Large intestine (tissue), 3 donors: ENCODE results near the gene CAMK2D. TPM values are rescaled to one million over a fixed set of nuclear protein-coding genes. Genes with fewer than 3 reads are reported as not detected.

Experiments
- DNase-seq, 2 donors: peaks; one replicate each; pipeline versions ENCODE4 v3.0.0 to v3.0.0-alpha.2; 2013
- H3K27ac ChIP-seq: one replicate; pipeline ENCODE4 v1.5.1; 2013; ENCODE audit warnings: low read length
- H3K27me3 ChIP-seq: 2 replicates; pipeline ENCODE4 v1.6.1; 2013; ENCODE audit warnings: low read length; ENCODE audit not compliant: control insufficient read depth, insufficient read depth
- H3K36me3 ChIP-seq: 2 replicates; pipeline ENCODE4 v1.6.1; 2013; ENCODE audit warnings: low read length; ENCODE audit not compliant: control insufficient read depth, insufficient read depth
- H3K4me1 ChIP-seq: one replicate; pipeline ENCODE4 v1.6.1; 2013; ENCODE audit warnings: low read length; ENCODE audit not compliant: control insufficient read depth, insufficient read depth
- H3K4me3 ChIP-seq: one replicate; pipeline ENCODE4 v1.5.1; 2013; ENCODE audit warnings: low read length
- H3K9me3 ChIP-seq: one replicate; pipeline ENCODE4 v1.6.1; 2013; ENCODE audit warnings: mild to moderate bottlenecking, low read depth, low read length, moderate library complexity; ENCODE audit not compliant: control insufficient read depth
- WGBS: methylation state at CpG from one replicate; pipeline ENCODE4 v1.1.5; 2013; ENCODE audit warnings: low lambda C conversion rate; ENCODE audit not compliant: insufficient coverage; 5-methylcytosine and 5-hydroxymethylcytosine counted together
- polyA plus RNA-seq: library from polyadenylated mRNA; unstranded; fragments of 120-200 nt; gene quantifications from one replicate; pipeline ENCODE4 v1.2.1, GENCODE V29; 2013

Gene CAMK2D
- polyA plus RNA-seq, 1 donor = 67.7 TPM

DNA sequence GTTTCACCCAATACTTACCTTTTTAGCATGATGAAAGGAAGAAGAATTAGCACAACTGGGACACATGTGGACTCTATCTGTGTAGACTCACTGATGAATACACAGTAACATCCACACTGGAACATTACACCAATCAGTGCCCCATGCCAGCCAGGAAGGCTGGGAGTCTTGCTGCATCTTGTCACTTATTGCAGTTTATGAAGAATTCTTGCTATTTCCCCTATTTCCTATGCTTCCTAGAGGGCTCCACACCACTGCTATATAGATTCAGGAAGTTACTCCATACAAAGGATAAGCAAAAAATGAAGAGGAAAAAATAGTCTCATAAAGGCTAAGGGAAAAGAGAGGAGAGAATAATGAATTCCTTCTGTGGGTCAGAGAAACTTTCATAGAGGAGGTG lies 201.0 kb downstream of the CAMK2D start:
- Histone ChIP-seq H3K27ac (no peak overlapping the region), H3K4me1 (no peaks in the 10 kb centered on the region), H3K9me3 (no peaks in the 10 kb centered on the region), H3K27me3 (no peaks in the 10 kb centered on the region), H3K36me3 (peaks cover 2% of the 10 kb centered on the region), H3K4me3 (no peak overlapping the region)
- DNase-seq = no peak

GRCh38 chr4:113559947-113560346 lies 201.6 kb downstream of the CAMK2D start:
- no peaks in the 10 kb centered on the region for H3K27me3 ChIP-seq
- no peak for DNase-seq
- H3K27ac ChIP-seq = no peak overlapping the region
- H3K36me3 ChIP-seq = peaks cover under 1% of the 10 kb centered on the region
- WGBS = 100% methylated on average over 2 of the region's 5 CpGs
- no peaks in the 10 kb centered on the region for H3K9me3 ChIP-seq
- no peak overlapping the region for H3K4me3 ChIP-seq
- no peaks in the 10 kb centered on the region for H3K4me1 ChIP-seq

GRCh38 chr4:113556382-113557134 lies 205.0 kb downstream of the CAMK2D start:
- no peak for DNase-seq
- no peak overlapping the region for H3K27ac ChIP-seq
- H3K36me3 ChIP-seq = no peaks in the 10 kb centered on the region
- H3K4me3 ChIP-seq = no peak overlapping the region
- H3K9me3 ChIP-seq = no peaks in the 10 kb centered on the region
- WGBS = 100% methylated on average over 1 of the region's 4 CpGs
- H3K4me1 ChIP-seq = no peaks in the 10 kb centered on the region
- H3K27me3 ChIP-seq = no peaks in the 10 kb centered on the region

- peak in 1 of 2 donors; percentile 18 for DNase-seq
- H3K27ac ChIP-seq = no peak overlapping the region
- no CpG with 5 or more reads among the region's 5 CpGs for WGBS
These were observed 205.7 kb downstream of the CAMK2D start for GRCh38 chr4:113555868-113556267.

DNA sequence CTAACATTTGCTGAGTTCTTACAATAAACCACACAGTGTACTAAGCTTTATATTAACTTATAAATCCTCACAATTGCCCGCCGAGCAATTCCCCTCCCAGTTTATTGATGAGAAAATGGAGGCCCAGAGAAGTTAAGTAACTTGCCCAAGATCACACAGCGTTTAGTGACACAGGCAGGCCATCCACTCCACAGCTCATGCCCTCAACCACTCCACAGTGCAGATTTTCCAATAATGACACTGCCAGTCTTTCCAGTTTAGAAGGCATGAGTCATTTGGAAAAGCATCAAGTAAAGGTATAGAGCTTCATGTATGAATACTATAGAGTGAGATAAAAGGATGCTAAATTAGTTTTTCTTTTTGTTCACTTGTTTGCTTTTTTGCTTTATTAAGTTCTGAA lies 208.5 kb downstream of the CAMK2D start:
- Histone ChIP-seq H3K4me3 (no peak overlapping the region), H3K27me3 (no peaks in the 10 kb centered on the region), H3K4me1 (peaks cover 9% of the 10 kb centered on the region), H3K36me3 (peaks cover 7% of the 10 kb centered on the region), H3K27ac (no peak overlapping the region), H3K9me3 (no peaks in the 10 kb centered on the region)
- DNase-seq = no peak
- no CpG with 5 or more reads among the region's 3 CpGs for WGBS

More at GRCh38 chr4:113555868-113556267, 205.7 kb downstream of the CAMK2D start:
- Histone ChIP-seq H3K36me3 (peaks cover 3% of the 10 kb centered on the region), H3K27me3 (no peaks in the 10 kb centered on the region), H3K4me3 (no peak overlapping the region), H3K4me1 (no peaks in the 10 kb centered on the region), H3K9me3 (no peaks in the 10 kb centered on the region)

- no peaks in the 10 kb centered on the region for H3K9me3 ChIP-seq
- H3K27ac ChIP-seq = no peak overlapping the region
- DNase-seq = no peak
- peaks cover 12% of the 10 kb centered on the region for H3K4me1 ChIP-seq
- no peak overlapping the region for H3K4me3 ChIP-seq
- peaks cover 7% of the 10 kb centered on the region for H3K36me3 ChIP-seq
- whole genome bisulfite sequencing = 94% methylated on average over 2 of the region's 2 CpGs
- no peaks in the 10 kb centered on the region for H3K27me3 ChIP-seq
These were observed 211.0 kb downstream of the CAMK2D start for GRCh38 chr4:113550510-113550909.

GRCh38 chr4:113548303-113548702 lies 213.2 kb downstream of the CAMK2D start:
- DNase-seq = no peak
- H3K4me3 ChIP-seq = no peak overlapping the region
- no CpG with 5 or more reads among the region's 1 CpG for WGBS

GRCh38 chr4:113547487-113548042 lies 214.0 kb downstream of the CAMK2D start:
- Histone ChIP-seq H3K27me3 (no peaks in the 10 kb centered on the region), H3K4me3 (no peak overlapping the region)
- no CpG with 5 or more reads among the region's 5 CpGs for WGBS

More at GRCh38 chr4:113548303-113548702, 213.2 kb downstream of the CAMK2D start:
- peaks cover 7% of the 10 kb centered on the region for H3K36me3 ChIP-seq
- H3K9me3 ChIP-seq = no peaks in the 10 kb centered on the region
- peak overlapping the region; percentile 83 for H3K27ac ChIP-seq
- no peaks in the 10 kb centered on the region for H3K27me3 ChIP-seq
- H3K4me1 ChIP-seq = peaks cover 12% of the 10 kb centered on the region

GRCh38 chr4:113541933-113542332 lies 219.6 kb downstream of the CAMK2D start:
- Histone ChIP-seq H3K4me3 (no peak overlapping the region), H3K9me3 (no peaks in the 10 kb centered on the region), H3K4me1 (no peaks in the 10 kb centered on the region), H3K27ac (no peak overlapping the region), H3K27me3 (no peaks in the 10 kb centered on the region), H3K36me3 (peaks cover 5% of the 10 kb centered on the region)
- no peak for DNase-seq

More at GRCh38 chr4:113547487-113548042, 214.0 kb downstream of the CAMK2D start:
- H3K36me3 ChIP-seq = peaks cover 7% of the 10 kb centered on the region
- peak overlapping the region; percentile 83 for H3K27ac ChIP-seq
- peaks cover 12% of the 10 kb centered on the region for H3K4me1 ChIP-seq
- no peaks in the 10 kb centered on the region for H3K9me3 ChIP-seq
- DNase-seq = peak; percentile 97 to 99

DNA sequence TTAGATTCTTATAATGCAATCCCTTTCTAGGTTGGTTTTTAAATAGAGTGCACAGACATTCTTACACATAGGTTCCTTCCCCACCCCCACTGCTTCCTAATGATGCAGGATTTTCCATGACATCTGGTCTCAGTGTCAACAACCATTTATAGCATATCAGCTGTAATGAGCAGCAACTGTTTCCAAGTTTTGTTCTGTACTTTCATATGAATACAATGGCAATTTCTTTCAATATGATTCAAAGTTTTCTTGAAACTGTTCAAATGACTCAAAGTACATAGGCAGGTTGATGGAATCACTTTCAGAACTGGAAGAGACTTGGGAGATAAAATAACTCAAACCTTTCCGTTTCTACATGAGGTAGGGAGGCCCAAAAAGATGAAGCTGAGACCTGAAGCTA lies 220.7 kb downstream of the CAMK2D start:
- WGBS = no CpG with 5 or more reads among the region's 1 CpG
- Histone ChIP-seq H3K4me3 (no peak overlapping the region), H3K27me3 (no peaks in the 10 kb centered on the region), H3K4me1 (no peaks in the 10 kb centered on the region), H3K27ac (no peak overlapping the region), H3K36me3 (peaks cover 5% of the 10 kb centered on the region), H3K9me3 (no peaks in the 10 kb centered on the region)
- DNase-seq = peak in 1 of 2 donors; percentile 45

DNA sequence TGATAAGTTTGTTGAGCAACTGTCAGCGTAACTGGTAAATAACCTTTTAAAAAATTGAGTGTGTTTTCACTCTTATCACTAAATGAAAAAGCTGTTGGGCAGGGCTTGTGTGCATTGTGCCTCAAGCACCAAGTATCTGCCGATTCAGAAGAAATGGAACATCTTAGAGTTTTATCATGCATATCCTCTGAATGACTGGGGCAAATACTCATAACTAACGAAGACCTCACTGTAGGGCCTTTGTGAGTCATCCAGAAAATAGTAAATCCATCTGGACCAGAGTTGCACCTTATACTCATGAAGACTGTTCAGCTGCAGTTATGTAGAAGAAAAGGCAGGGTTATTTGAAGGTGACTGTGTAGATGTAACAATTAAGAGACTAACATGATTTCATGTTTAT lies 222.1 kb downstream of the CAMK2D start:
- Histone ChIP-seq H3K27me3 (no peaks in the 10 kb centered on the region), H3K27ac (no peak overlapping the region), H3K4me3 (no peak overlapping the region), H3K9me3 (no peaks in the 10 kb centered on the region), H3K36me3 (peaks cover 9% of the 10 kb centered on the region), H3K4me1 (no peaks in the 10 kb centered on the region)
- peak in 1 of 2 donors; percentile 52 for DNase-seq
- WGBS = 100% methylated on average over 1 of the region's 3 CpGs
